Hepatocyte (in vitro differentiated cells): ENCODE results near the gene LARP6.

Source experiments
- CTCF ChIP-seq: fragments of 200-600 bp; sonication (generic); IDR thresholded peaks from 2 replicates; pipeline ENCODE4 v1.5.1; 2016; ENCODE audit warnings: antibody characterized with exemption, mild to moderate bottlenecking; ENCODE audit not compliant: poor library complexity
- EZH2 ChIP-seq: fragments of 200-600 bp; sonication (generic); IDR thresholded peaks from 2 replicates; pipeline ENCODE4 v1.6.1; 2016; ENCODE audit warnings: antibody characterized with exemption, mild to moderate bottlenecking, borderline replicate concordance
- EZH2phosphoT487 ChIP-seq: fragments of 200-600 bp; sonication (generic); IDR thresholded peaks from one replicate; pipeline ENCODE4 v1.6.1; 2018; ENCODE audit warnings: antibody characterized with exemption, mild to moderate bottlenecking, low read depth, moderate library complexity; ENCODE audit not compliant: unreplicated experiment, severe bottlenecking

- TF ChIP-seq CTCF (no peak), EZH2phosphoT487 (no peak), EZH2 (no peak)
Observed at GRCh38 chr15:70794596-70795310, 59.2 kb downstream of the LARP6 start.
